HS-5 (cell line): ENCODE data around the gene ATF1.
"Not testable (repeated sequence)": the region's sequence is repeated elsewhere in the genome, so short reads cannot be mapped to it uniquely, and the experiment has no call there.

Source experiments
- DNase-seq: peaks from one replicate; pipeline ENCODE4 v3.0.0-alpha.2; 2012; ENCODE audit warnings: low read depth

Gene ATF1

DNA sequence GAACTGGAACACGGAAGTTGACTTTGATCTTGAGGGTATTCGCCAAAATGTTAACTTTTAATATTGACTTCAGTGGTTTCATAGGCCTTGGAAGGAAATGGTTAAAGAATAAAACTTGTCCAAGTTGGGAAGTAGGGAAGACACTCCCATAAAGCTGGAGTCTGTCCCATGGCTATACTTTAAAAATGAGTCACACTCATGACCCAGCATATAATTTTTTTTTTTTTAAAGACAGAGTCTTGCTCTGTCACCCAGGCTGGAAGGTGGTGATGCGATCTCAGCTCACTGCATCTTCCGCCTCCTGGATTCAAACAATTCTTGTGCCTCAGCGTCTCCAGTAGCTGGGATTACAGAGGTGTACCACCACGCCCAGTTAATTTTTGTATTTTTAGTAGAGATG is 98.4 kb downstream of the ATF1 start:
- peak; percentile 51 for DNase-seq

- DNase-seq = no peak
Observed at GRCh38 chr12:50865266-50865665, 101.4 kb downstream of the ATF1 start.

DNA sequence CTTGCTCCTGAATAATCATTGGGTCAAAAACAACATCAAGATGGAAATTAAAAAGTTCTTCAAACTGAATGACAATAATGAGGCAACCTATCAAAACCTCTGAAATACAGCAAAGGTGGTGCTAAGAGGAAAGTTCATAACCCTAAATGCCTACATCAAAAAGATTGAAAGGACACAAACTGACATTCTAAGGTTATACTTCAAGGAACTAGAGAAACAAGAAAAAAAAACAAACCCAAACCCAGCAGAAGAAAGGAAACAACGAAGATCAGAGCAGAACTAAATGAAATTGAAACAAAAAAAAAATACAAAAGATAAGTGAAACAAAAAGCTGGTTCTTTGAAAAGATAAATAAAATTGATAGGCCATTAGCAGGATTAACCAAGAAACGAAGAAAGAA is 105.0 kb downstream of the ATF1 start:
- DNase-seq = not testable (repeated sequence)
